C1 segment of cervical spinal cord (tissue), 14 donors: ENCODE data around the gene LAMB1.

ENCODE experiments used
- DNase-seq, 14 donors: peaks; one replicate each; lab custom pipeline; 2025; lab: John Stamatoyannopoulos, UW

LAMB1 gene

GRCh38 chr7:107878636-107879035, 124.3 kb downstream of the LAMB1 start:
- DNase-seq: no peak

DNA sequence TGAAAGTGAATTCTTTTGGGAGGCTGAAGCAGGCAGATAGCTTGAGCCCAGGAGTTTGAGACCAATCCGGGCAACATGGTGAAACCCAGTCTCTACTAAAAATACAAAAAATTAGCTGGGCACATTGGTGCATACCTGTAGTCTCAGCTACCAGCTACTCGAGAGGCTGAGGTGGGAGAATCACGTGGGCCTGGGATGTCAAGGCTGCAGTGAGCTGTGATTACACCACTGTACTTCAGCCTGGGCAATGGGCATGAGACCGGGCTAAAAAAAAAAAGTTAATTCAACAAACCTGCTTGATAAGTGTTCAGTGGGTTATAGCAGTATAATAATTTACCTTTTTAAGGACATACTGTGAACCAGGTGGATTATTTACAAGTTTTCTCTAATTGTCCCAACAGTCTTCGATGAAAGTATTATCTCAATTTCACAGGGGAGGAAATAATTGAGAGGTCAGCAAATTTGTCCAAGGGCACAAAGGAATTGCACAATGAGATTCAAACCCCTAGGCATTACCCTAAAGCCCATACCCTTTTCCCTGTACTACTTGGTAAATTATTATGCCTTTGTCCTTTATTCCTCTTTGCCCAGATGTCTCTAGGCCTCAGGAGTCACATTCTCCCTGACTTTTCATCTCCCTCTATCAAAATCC, 125.1 kb downstream of the LAMB1 start:
- DNase-seq: no peak

GRCh38 chr7:107876916-107877315, 126.0 kb downstream of the LAMB1 start:
- DNase-seq: no peak

GRCh38 chr7:107874605-107875446, 128.1 kb downstream of the LAMB1 start:
- DNase-seq: peak in 5 of 14 donors; percentile 2 to 36 (median 8)

- DNase-seq: no peak
These were observed 128.8 kb downstream of the LAMB1 start for GRCh38 chr7:107874111-107874510.
